Gastroesophageal sphincter (tissue), 4 donors: ENCODE results near the gene EBI3. TPM values are rescaled to one million over a fixed set of nuclear protein-coding genes. Genes with fewer than 3 reads are reported as not detected.

Experiments
- ATAC-seq: fragments of 150-250 bp; one replicate; pipeline ENCODE4 v1.9.1; 2016; ENCODE audit warnings: mild to moderate bottlenecking, moderate library complexity
- H3K27ac ChIP-seq, 4 donors: fragments of 200-600 bp; sonication (generic) in 3 of 4; 1 replicate in 3 of 4; 2 replicates in 1 of 4; pipeline ENCODE4 v1.5.1; 2016 to 2019
- H3K27me3 ChIP-seq: fragments of 200-600 bp; sonication (generic); one replicate; pipeline ENCODE4 v1.5.1; 2019
- H3K36me3 ChIP-seq, 2 donors: fragments of 200-600 bp; sonication (generic); one replicate each; pipeline ENCODE4 v1.5.1; 2019; ENCODE audit warnings: control low read depth in 1 of 2
- H3K4me1 ChIP-seq, 3 donors: fragments of 200-600 bp; sonication (generic); 1 replicate in 2 of 3; 2 replicates in 1 of 3; pipeline ENCODE4 v1.5.1; 2016 to 2019; ENCODE audit warnings: control low read depth in 2 of 3
- H3K4me3 ChIP-seq, 2 donors: fragments of 200-600 bp; sonication (generic); one replicate each; pipeline ENCODE4 v1.5.1; 2019; ENCODE audit warnings: mild to moderate bottlenecking in 1 of 2, moderate library complexity in 1 of 2
- H3K9me3 ChIP-seq, 3 donors: fragments of 200-600 bp; sonication (generic); one replicate each; pipeline ENCODE4 v1.5.1; 2017 to 2019; ENCODE audit warnings: control low read depth in 2 of 3
- CTCF ChIP-seq, 4 experiments: fragments of 200-600 bp in 2 of 4; fragments of 450-650 bp in 2 of 4; sonication (generic) in 1 of 4; IDR thresholded peaks; one replicate each; pipeline ENCODE4 v1.5.1; 2017 to 2019; ENCODE audit warnings: antibody characterized with exemption in 4 of 4, mild to moderate bottlenecking in 2 of 4, moderate library complexity in 2 of 4
- EP300 ChIP-seq: sonication (generic); formaldehyde crosslinking; IDR thresholded peaks from one replicate; pipeline ENCODE4 v1.6.1; 2017; ENCODE audit warnings: antibody characterized with exemption, mild to moderate bottlenecking
- POLR2A ChIP-seq, 2 donors: fragments of 450-650 bp; IDR thresholded peaks; one replicate each; pipeline ENCODE4 v1.6.1; 2017; ENCODE audit warnings: antibody characterized with exemption in 2 of 2, mild to moderate bottlenecking in 2 of 2, moderate library complexity in 1 of 2
- POLR2AphosphoS5 ChIP-seq: sonication (generic); formaldehyde crosslinking; IDR thresholded peaks from one replicate; pipeline ENCODE4 v1.6.1; 2017; ENCODE audit warnings: antibody characterized with exemption
- WGBS, 2 donors: methylation state at CpG; one replicate each; pipeline ENCODE4 v1.1.5; 2018; ENCODE audit warnings: low coverage in 1 of 2; 5-methylcytosine and 5-hydroxymethylcytosine counted together
- total RNA-seq, 4 donors: library from RNA; depleted of rRNA; stranded (reverse); fragments of >200 nt; gene quantifications; one replicate each; pipeline ENCODE4 v1.1.0, GENCODE V29; 2016

Gene EBI3
- total RNA-seq, 4 donors from 2014 or later = 0.54 to 8.2 (median 0.96) TPM; not detected in 1

- H3K4me3 ChIP-seq = no peak overlapping the region
- no peaks in the 10 kb centered on the region for H3K27me3 ChIP-seq
- no peaks in the 10 kb centered on the region for H3K9me3 ChIP-seq
- TF ChIP-seq EP300 (no peak), CTCF (IDR thresholded peaks at IDR 0.05) (no peak), POLR2A (IDR thresholded peaks at IDR 0.05) (no peak), POLR2AphosphoS5 (no peak)
- WGBS, 2 donors = 72 to 76% methylated on average over 6 to 12 of the region's 18 CpGs
- peaks cover 0 to 8% (median 0%) of the 10 kb centered on the region in 3 donors for H3K4me1 ChIP-seq
- H3K27ac ChIP-seq = no peak overlapping the region
- peaks cover 0 to 97% of the 10 kb centered on the region in 2 donors for H3K36me3 ChIP-seq
- no peak for ATAC-seq
Observed at GRCh38 chr19:4266253-4267000, 37.1 kb downstream of the EBI3 start.

GRCh38 chr19:4267101-4267900 lies 38.0 kb downstream of the EBI3 start:
- Histone ChIP-seq H3K36me3 (peaks cover 0 to 97% of the 10 kb centered on the region in 2 donors), H3K27me3 (no peaks in the 10 kb centered on the region), H3K4me3 (no peak overlapping the region), H3K9me3 (peaks cover 0 to 4% (median 0%) of the 10 kb centered on the region in 3 donors), H3K4me1 (peaks cover 0 to 9% (median 0%) of the 10 kb centered on the region in 3 donors), H3K27ac (no peak overlapping the region)
- peak in 3 of 4 experiments; percentile 68 to 89 (median 71) for TF ChIP-seq CTCF (IDR thresholded peaks at IDR 0.05)
- TF ChIP-seq EP300 = no peak
- no peak for ATAC-seq
- WGBS, 2 donors = 30 to 36% methylated on average over 8 to 17 of the region's 21 CpGs

- H3K4me1 ChIP-seq = peaks cover 0 to 9% (median 0%) of the 10 kb centered on the region in 3 donors
- TF ChIP-seq POLR2AphosphoS5 (no peak), POLR2A (IDR thresholded peaks at IDR 0.05) (no peak), EP300 (no peak), CTCF (IDR thresholded peaks at IDR 0.05) (no peak)
- peaks cover 0 to 95% of the 10 kb centered on the region in 2 donors for H3K36me3 ChIP-seq
- H3K27ac ChIP-seq = no peak overlapping the region
- H3K27me3 ChIP-seq = no peaks in the 10 kb centered on the region
- H3K4me3 ChIP-seq = no peak overlapping the region
- no peak for ATAC-seq
- WGBS, 2 donors = 79% methylated on average over 6 to 15 of the region's 30 CpGs
- H3K9me3 ChIP-seq = peaks cover 0 to 5% (median 0%) of the 10 kb centered on the region in 3 donors
Observed at GRCh38 chr19:4267901-4268815, 38.8 kb downstream of the EBI3 start.

- no peak overlapping the region for H3K4me3 ChIP-seq
- WGBS, 2 donors = 79 to 86% methylated on average over 2 to 9 of the region's 13 CpGs
- no peak for ATAC-seq
- no peak overlapping the region for H3K27ac ChIP-seq
- H3K36me3 ChIP-seq = peaks cover 0 to 91% of the 10 kb centered on the region in 2 donors
- peaks cover 0 to 5% (median 0%) of the 10 kb centered on the region in 3 donors for H3K9me3 ChIP-seq
- H3K4me1 ChIP-seq = peaks cover 0 to 9% (median 0%) of the 10 kb centered on the region in 3 donors
- no peaks in the 10 kb centered on the region for H3K27me3 ChIP-seq
- TF ChIP-seq POLR2AphosphoS5 = no peak
- no peak for TF ChIP-seq POLR2A (IDR thresholded peaks at IDR 0.05)
- no peak for TF ChIP-seq EP300
- no peak for TF ChIP-seq CTCF (IDR thresholded peaks at IDR 0.05)
Observed at GRCh38 chr19:4268816-4269430, 39.6 kb downstream of the EBI3 start.
